HG02981 (cell line): ENCODE data around the gene LCE1A.

Source experiments
- ATAC-seq: cut with Tn5 transposase; IDR thresholded peaks from one replicate; pipeline ENCODE4 v1.9.1; 2021; ENCODE audit warnings: mild to moderate bottlenecking, moderate library complexity; ENCODE audit not compliant: unreplicated experiment

The LCE1A gene

GRCh38 chr1:152827173-152827572 is at the start of gene LCE1A:
Gene LCE1A (plus strand): TSS chr1:152827473. CDS start chr1:152827473, 0 bp downstream.
- ATAC-seq, result no peak

GRCh38 chr1:152777510-152778137 is 49.6 kb upstream of the LCE1A start:
- ATAC-seq, result no peak

GRCh38 chr1:152783095-152783494 is 44.2 kb upstream of the LCE1A start:
- no peak for ATAC-seq

- ATAC-seq, result no peak
Observed at GRCh38 chr1:152786077-152786476, 41.2 kb upstream of the LCE1A start, which contains the start of gene LCE1E. Gene LCE1E (plus strand): TSS chr1:152786257. CDS start chr1:152787300, 1,043 bp downstream.

GRCh38 chr1:152795686-152796085 is 31.6 kb upstream of the LCE1A start:
- ATAC-seq, result no peak

- no peak for ATAC-seq
Observed at GRCh38 chr1:152796421-152796820, 30.9 kb upstream of the LCE1A start, which contains the start of gene LCE1D. Gene LCE1D (plus strand): TSS chr1:152796721. CDS start chr1:152797795, 1,074 bp downstream.

GRCh38 chr1:152801333-152801732 is 25.9 kb upstream of the LCE1A start:
- no peak for ATAC-seq

GRCh38 chr1:152806576-152806975 is 20.7 kb upstream of the LCE1A start, which contains the start of gene LCE1C:
Gene LCE1C (minus strand): TSS chr1:152806651. CDS start chr1:152805478, 1,173 bp downstream.
- no peak for ATAC-seq

GRCh38 chr1:152811050-152811449 is 16.2 kb upstream of the LCE1A start:
- no peak for ATAC-seq

GRCh38 chr1:152811671-152812070 is 15.6 kb upstream of the LCE1A start, which contains the start of gene LCE1B:
Gene LCE1B (plus strand): TSS chr1:152811971. CDS start chr1:152812447, 476 bp downstream.
- no peak for ATAC-seq

GRCh38 chr1:152817309-152817708 is 10.0 kb upstream of the LCE1A start:
- ATAC-seq, result no peak

GRCh38 chr1:152823294-152823693 is 4.0 kb upstream of the LCE1A start:
- ATAC-seq, result no peak

- ATAC-seq, result no peak
Observed at GRCh38 chr1:152824964-152825363, 2.3 kb upstream of the LCE1A start.

- ATAC-seq, result no peak
Observed at GRCh38 chr1:152836870-152837269, 9.6 kb downstream of the LCE1A start.

GRCh38 chr1:152842556-152842955 is 15.3 kb downstream of the LCE1A start, which contains the start of gene LCE6A:
Gene LCE6A (plus strand): TSS chr1:152842856. CDS start chr1:152843521, 665 bp downstream.
- no peak for ATAC-seq

GRCh38 chr1:152855661-152856060 is 28.4 kb downstream of the LCE1A start:
- no peak for ATAC-seq

GRCh38 chr1:152858062-152858461 is 30.8 kb downstream of the LCE1A start:
- ATAC-seq, result no peak

- ATAC-seq, result no peak
Observed at GRCh38 chr1:152859696-152860095, 32.4 kb downstream of the LCE1A start, which contains the start of gene LCE7A. Gene LCE7A (plus strand): TSS chr1:152859996. CDS start chr1:152860698, 702 bp downstream.

- ATAC-seq, result no peak
Observed at GRCh38 chr1:152860129-152860528, 32.9 kb downstream of the LCE1A start.

GRCh38 chr1:152861374-152861773 is 34.1 kb downstream of the LCE1A start:
- ATAC-seq, result no peak

GRCh38 chr1:152864443-152864842 is 37.2 kb downstream of the LCE1A start:
- no peak for ATAC-seq

GRCh38 chr1:152866321-152866720 is 39.0 kb downstream of the LCE1A start:
- ATAC-seq, result no peak
